A549 (cell line): ENCODE measurements around the gene DPPA5.

Experiments used
- BHLHE40 ChIP-seq: IDR thresholded peaks from 2 replicates; pipeline ENCODE4 v1.6.1; 2012; ENCODE audit warnings: low read depth, low read length, inconsistent platforms
- CTCF ChIP-seq: fragments of >200 bp; sonication (Bioruptor Twin); formaldehyde crosslinking; IDR thresholded peaks from 3 replicates; pipeline ENCODE4 v1.5.1; 2016
- EP300 ChIP-seq, 2 experiments: fragments of >200 bp; sonication (Bioruptor Twin); formaldehyde crosslinking; IDR thresholded peaks; 2 replicates in 1 of 2; 3 replicates in 1 of 2; pipeline ENCODE4 v1.6.1; 2016 to 2017
- MAFK ChIP-seq: fragments of 450-650 bp; IDR thresholded peaks from 2 replicates; pipeline ENCODE4 v1.6.1; 2014; ENCODE audit not compliant: partially characterized antibody
- MAX ChIP-seq: IDR thresholded peaks from 2 replicates; pipeline ENCODE4 v1.6.1; 2012
- PBX3 ChIP-seq: IDR thresholded peaks from 2 replicates; pipeline ENCODE4 v1.6.1; 2012
- REST ChIP-seq: fragments of 200-600 bp; sonication (generic); IDR thresholded peaks from 2 replicates; pipeline ENCODE4 v1.6.1; 2016; ENCODE audit warnings: antibody characterized with exemption, mild to moderate bottlenecking, moderate library complexity

- TF ChIP-seq CTCF, result no peak
- no peak for TF ChIP-seq PBX3
- no peak for TF ChIP-seq MAX
- TF ChIP-seq REST, result no peak
- no peak for TF ChIP-seq EP300 (IDR thresholded peaks at IDR 0.05)
- no peak for TF ChIP-seq BHLHE40
- TF ChIP-seq MAFK, result no peak
Measured at GRCh38 chr6:73364121-73364520, 10.0 kb upstream of the DPPA5 start.
